Effector memory CD8-positive, alpha-beta T cell (primary cell): ENCODE data around the gene STRADA.

Experiments used
- ATAC-seq: fragments of 150-1000 bp; cut with Tn5 transposase; replicated peaks from 2 replicates; pipeline ENCODE4 v1.10.0; 2021; ENCODE audit warnings: mild to moderate bottlenecking, moderate library complexity
- DNase-seq, 3 experiments: peaks; one replicate each; pipeline ENCODE4 v3.0.0; 2021
- H3K27ac Mint-ChIP-seq, 2 donors: one replicate each; pipeline ENCODE4 v1.8.0; 2022; ENCODE audit warnings: mild to moderate bottlenecking in 2 of 2, mixed read lengths in 2 of 2, moderate library complexity in 2 of 2
- H3K27me3 Mint-ChIP-seq, 2 donors: one replicate each; pipeline ENCODE4 v1.8.0; 2022; ENCODE audit warnings: mixed read lengths in 2 of 2
- H3K36me3 Mint-ChIP-seq: one replicate; pipeline ENCODE4 v1.8.0; 2022; ENCODE audit warnings: mild to moderate bottlenecking, moderate library complexity, mixed read lengths; ENCODE audit not compliant: insufficient read depth
- H3K4me1 Mint-ChIP-seq, 2 donors: one replicate each; pipeline ENCODE4 v1.8.0; 2022; ENCODE audit warnings: low read depth in 2 of 2, mixed read lengths in 2 of 2
- H3K4me3 Mint-ChIP-seq, 2 donors: one replicate each; pipeline ENCODE4 v1.8.0; 2022; ENCODE audit warnings: mild to moderate bottlenecking in 2 of 2, mixed read lengths in 2 of 2, moderate library complexity in 2 of 2
- H3K9me3 Mint-ChIP-seq, 2 donors: one replicate each; pipeline ENCODE4 v1.8.0; 2022; ENCODE audit warnings: mixed read lengths in 2 of 2

The STRADA gene

DNA sequence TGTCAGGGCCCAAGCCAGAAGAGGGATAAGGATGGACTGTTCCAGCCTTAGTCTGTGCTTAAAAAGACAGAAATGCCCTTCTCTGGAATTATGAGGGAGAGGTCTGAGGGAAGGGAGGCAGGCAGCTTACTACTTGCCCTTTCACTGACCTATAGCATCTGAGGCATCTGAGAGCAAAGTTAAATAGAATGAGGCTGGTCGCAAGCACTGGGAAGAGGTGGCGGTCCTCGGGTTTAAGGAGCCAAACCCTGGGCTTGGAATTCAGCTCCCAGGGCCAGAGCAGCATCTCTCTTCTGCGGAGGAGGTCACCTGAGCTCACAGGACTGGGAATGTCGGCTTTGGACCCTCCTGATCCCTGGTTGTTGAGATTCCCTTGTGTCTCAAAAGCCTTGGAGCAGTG, 38.6 kb downstream of the STRADA start:
- Mint-ChIP-seq H3K27me3 (no peaks in the 10 kb centered on the region), H3K36me3 (peaks cover 66% of the 10 kb centered on the region), H3K9me3 (no peaks in the 10 kb centered on the region), H3K27ac (peak overlapping the region; percentile 96), H3K4me1 (peaks cover 58 to 60% of the 10 kb centered on the region in 2 donors), H3K4me3 (peak overlapping the region; percentile 89 to 94)
- DNase-seq (no peak), ATAC-seq (no peak)

DNA sequence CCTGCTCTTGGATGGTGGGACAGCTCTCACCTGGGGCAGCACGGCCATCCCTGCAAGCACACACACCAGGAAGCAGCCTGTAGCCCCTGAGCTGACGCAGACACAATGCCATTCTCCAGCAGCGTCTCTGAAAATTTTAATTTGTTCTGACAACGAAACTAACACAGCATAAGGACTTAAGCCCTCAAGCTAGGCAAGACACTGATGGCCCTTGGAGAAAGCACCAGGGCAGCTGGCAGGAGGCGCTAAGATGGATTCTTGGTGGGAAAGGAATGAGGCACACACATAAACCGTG, 38.9 kb downstream of the STRADA start:
- DNase-seq = no peak
- Mint-ChIP-seq H3K36me3 (peaks cover 69% of the 10 kb centered on the region), H3K4me1 (peaks cover 62 to 63% of the 10 kb centered on the region in 2 donors)

DNA sequence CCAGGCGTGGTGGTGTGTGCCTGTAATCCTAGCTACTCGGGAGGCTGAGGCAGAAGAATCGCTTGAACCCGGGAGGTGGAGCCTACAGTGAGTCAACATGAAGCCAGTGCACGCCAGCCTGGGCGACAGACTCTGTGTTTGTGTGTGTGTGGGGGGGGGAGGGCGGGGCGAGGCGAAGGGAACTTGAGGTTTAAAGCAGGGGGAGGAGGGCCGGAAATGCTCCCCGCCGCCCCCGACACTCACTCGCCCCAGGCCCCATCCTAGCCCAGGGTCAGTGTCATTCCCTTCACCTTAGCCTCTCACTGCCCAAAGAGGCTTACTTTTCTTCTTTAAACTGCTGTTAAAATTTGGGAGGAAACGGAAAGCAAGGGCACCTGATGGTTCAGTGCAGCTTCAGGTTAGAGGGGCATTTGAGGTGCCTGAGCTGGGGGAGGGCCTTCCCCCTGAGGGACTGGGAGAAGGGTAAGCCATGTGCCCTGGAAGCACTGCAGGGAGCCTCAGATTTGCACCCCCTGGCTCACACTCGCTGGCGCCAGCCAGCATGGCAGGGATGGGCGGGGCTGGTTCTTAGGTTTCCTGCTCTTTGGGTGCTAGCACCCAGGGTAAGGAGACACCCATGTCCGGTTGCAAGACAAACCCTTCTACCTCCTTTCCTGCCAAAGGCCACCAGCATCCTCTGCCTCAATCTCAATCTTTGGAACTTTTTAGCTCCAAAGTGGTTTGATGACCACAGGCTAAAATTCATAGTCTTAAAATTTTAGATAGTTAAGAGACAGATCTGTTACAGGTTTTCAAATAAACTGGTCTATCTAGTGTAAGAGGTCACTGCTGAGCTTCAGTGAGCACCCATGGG, 39.5 kb downstream of the STRADA start:
- Mint-ChIP-seq H3K36me3 (peaks cover 70% of the 10 kb centered on the region), H3K4me3 (peak overlapping the region; percentile 89 to 94), H3K27me3 (no peaks in the 10 kb centered on the region), H3K9me3 (no peaks in the 10 kb centered on the region), H3K4me1 (peaks cover 64 to 66% of the 10 kb centered on the region in 2 donors), H3K27ac (peak overlapping the region; percentile 96)
- DNase-seq (peak; percentile 63 to 68 (median 67)), ATAC-seq (peak; percentile 25)

More for the DNA sequence above, 38.9 kb downstream of the STRADA start:
- peak overlapping the region; percentile 89 to 94 for H3K4me3 Mint-ChIP-seq
- no peak for ATAC-seq
- peak overlapping the region; percentile 96 for H3K27ac Mint-ChIP-seq
- H3K27me3 Mint-ChIP-seq = no peaks in the 10 kb centered on the region
- no peaks in the 10 kb centered on the region for H3K9me3 Mint-ChIP-seq

DNA sequence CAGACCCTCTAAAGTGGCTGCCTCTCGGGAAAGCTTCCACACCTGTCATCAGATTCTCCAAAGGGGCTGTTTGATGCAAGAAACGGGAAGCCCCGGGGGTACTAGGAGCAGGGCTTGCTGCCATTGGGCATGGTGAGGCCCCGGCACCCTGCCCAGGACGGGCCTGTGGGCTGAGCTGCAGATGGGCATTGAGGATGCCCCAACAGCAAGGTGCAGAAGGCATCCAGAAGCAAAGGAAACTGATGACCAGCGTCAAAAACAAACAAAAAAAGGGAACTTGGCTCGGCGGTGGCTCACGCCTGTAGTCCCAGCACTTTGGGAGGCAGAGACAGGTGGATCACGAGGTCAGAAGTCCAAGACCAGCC, 40.2 kb downstream of the STRADA start:
- ATAC-seq (no peak), DNase-seq (peak in 1 of 3 experiments; percentile 32)
- Mint-ChIP-seq H3K4me1 (peaks cover 64 to 66% of the 10 kb centered on the region in 2 donors), H3K36me3 (peaks cover 75% of the 10 kb centered on the region), H3K27me3 (no peaks in the 10 kb centered on the region), H3K9me3 (no peaks in the 10 kb centered on the region), H3K4me3 (peak overlapping the region; percentile 89 to 94), H3K27ac (peak overlapping the region; percentile 96)

DNA sequence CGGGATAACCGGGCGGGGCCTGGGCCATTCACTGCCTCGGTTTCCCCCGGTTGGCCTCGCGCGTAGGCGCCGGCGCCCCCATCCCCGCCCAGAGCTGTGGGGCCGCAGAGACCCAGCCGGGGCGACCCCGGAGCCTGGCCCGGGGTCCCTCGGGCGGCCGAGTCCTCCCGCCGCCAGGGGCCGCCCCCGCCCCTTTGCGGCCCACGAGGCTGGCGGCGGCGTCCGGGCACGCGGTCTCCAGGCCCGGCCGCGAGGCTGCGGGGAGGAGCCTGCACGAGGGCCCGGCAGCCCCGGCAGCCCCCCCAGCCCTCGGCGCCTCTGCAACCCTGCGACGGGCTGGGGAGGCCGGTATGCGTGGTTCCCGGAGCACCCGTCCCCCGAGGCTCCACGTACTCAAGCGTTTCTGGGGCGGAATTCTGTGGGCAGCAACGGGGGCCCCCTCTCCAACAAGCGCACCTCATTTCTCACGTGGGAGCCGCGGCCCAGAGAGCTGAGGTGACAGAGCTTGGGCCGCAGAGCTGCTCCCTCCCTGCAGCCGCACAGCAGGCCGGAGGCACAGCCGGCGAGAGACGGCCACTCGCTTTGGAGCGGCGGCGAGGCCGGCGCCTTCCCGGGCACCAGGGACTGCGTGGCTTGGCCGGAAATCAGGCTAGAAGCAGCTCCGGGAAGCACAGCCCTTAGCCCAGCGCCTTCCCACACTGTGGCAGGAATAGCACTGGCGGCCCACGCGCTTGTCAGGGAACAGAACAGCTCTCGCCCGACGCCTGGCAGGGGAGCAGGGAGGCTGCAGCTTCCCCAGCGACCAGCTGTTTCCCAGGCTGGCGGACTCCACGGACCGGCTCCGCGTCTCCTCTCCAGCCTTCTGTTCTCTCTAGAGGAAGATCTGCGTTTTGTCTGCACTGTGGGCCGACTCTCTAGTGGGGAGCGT, 40.8 kb downstream of the STRADA start:
- DNase-seq (peak; percentile 60 to 65 (median 65)), ATAC-seq (peak; percentile 24)
- Mint-ChIP-seq H3K36me3 (peaks cover 78% of the 10 kb centered on the region), H3K27ac (peak overlapping the region; percentile 96), H3K27me3 (no peaks in the 10 kb centered on the region), H3K4me3 (peak overlapping the region; percentile 89 to 94), H3K9me3 (no peaks in the 10 kb centered on the region), H3K4me1 (peaks cover 64 to 66% of the 10 kb centered on the region in 2 donors)

DNA sequence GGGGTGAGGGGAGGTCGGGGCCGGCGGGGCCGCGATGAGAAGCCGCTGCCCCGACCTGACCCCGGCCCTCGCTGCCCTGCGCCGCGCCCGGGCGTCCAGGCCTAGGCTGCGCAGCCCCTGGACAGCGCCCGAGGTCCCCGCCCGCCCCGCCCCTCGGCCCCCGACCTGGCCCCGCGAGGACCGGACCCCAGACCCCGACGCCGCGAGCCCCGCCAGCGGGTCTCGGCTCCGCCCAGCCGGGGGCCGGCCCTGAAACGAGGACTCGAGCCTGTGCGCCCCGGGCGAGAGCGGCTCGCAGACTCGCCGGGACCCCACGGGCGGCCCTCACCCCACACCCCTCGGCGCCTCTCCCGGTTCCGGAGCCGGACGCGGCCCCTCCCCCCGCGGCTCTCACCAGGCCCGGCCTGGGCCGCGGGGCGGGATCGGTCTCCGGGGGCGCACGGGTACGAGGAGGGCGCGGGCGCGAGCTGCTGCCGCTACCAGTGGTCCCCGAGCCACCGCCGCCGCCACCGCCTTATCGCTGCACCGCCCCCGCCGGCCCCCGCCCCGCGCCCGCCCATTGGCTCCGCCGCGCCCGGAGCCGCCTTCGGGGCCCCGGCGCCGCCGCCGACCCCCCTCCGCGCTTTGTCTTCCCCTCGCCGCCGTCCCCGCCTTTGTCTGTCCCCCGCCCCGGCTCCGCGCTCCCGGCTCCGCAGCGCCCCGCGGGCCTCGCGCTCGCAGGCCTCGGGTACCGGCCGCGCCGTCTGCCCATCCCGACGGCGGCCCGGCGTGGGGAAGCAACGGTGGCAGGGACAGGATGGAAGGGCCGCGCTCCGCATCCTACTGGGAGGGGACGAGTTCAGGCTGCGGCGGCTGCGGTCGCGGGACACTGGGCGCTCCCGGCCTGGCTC, 41.7 kb downstream of the STRADA start, which contains the start of gene LIMD2:
TSS of gene LIMD2 (minus strand) at position 488 of the 890 bp plus-strand sequence. CDS start 827 bp downstream, outside the sequence.
- Mint-ChIP-seq H3K4me3 (peak within 1 kb of the TSS; percentile 98), H3K27me3 (no peaks in the 10 kb centered on the region), H3K27ac (peak within 1 kb of the TSS; percentile 98 to 99), H3K9me3 (no peaks in the 10 kb centered on the region), H3K4me1 (peaks cover 63 to 66% of the 10 kb centered on the region in 2 donors), H3K36me3 (peaks cover 80% of the 10 kb centered on the region)
- peak; percentile 71 to 76 (median 76) for DNase-seq
- ATAC-seq = peak; percentile 29

DNA sequence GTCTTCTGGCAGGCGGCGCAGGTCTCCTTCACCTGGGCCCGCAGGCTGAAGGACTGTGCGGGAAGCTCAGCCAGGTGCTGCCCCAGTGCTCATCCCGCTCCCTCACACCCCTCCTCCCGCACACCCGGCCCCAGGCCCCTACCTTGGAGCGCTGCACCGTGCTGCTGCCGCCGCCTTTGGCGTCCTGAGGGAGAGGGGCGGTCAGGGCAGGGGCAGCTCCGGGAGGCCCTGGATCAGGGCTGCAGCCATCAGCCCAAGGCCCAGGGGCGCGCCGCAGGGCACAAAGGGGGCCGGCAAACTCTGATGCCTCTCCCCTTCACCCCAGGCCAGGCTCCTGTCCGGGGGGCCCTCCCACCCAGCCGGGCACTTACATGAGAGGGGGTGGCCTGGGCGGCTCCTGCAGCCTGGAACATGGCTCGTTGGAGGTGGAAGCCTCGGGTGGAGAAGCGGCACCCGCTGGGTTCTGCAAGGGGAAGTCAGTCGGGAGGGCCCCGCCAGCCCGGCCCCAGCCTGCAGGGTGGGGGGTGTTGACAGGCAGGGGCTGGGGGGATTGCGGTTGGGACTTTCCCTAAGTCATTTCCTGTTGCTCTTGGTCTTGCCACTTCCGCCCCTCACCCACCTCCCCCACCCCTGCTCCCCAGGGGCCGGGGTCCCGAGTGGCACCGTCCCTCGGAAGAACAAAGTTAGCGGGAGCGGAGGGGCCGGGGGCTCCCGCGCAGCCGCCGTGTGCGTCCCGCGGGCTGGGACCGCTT, 42.5 kb downstream of the STRADA start:
- peak overlapping the region; percentile 98 to 99 for H3K27ac Mint-ChIP-seq
- DNase-seq (peak; percentile 86 to 90 (median 89)), ATAC-seq (peak; percentile 45)
- H3K9me3 Mint-ChIP-seq = no peaks in the 10 kb centered on the region
- H3K4me1 Mint-ChIP-seq = peaks cover 69 to 74% of the 10 kb centered on the region in 2 donors
- peak overlapping the region; percentile 98 for H3K4me3 Mint-ChIP-seq
- H3K36me3 Mint-ChIP-seq = peaks cover 84% of the 10 kb centered on the region
- no peaks in the 10 kb centered on the region for H3K27me3 Mint-ChIP-seq

DNA sequence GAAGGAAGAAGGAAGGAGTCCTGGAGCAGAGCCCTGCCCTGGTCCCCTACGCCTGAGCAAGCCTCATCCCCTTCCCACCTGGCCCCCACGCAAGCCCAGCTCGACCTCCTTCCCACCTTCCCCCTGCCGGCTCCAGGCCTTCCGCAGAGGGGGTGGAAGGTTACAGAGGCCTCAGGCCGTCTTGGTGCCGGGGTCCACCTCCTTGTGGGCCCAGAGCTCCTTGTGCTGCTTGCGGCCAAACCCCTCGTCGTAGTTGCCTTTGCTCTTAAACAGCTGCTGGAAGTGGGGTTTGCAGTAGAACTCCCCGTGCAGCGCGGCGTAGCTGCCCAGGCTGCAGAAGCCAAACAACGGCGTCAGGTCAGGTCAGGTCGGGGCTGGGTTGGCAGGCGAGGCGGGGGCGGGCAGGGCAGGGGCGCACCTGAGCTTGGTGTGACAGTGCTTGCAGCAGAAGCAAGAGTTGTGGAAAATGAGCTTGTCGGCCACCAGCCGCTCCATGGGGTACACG, 43.2 kb downstream of the STRADA start:
- Mint-ChIP-seq H3K36me3 (peaks cover 84% of the 10 kb centered on the region), H3K27me3 (no peaks in the 10 kb centered on the region), H3K4me1 (peaks cover 66 to 71% of the 10 kb centered on the region in 2 donors), H3K9me3 (no peaks in the 10 kb centered on the region), H3K4me3 (peak overlapping the region; percentile 98), H3K27ac (peak overlapping the region; percentile 98 to 99)
- ATAC-seq = no peak
- peak in 1 of 3 experiments; percentile 27 for DNase-seq

DNA sequence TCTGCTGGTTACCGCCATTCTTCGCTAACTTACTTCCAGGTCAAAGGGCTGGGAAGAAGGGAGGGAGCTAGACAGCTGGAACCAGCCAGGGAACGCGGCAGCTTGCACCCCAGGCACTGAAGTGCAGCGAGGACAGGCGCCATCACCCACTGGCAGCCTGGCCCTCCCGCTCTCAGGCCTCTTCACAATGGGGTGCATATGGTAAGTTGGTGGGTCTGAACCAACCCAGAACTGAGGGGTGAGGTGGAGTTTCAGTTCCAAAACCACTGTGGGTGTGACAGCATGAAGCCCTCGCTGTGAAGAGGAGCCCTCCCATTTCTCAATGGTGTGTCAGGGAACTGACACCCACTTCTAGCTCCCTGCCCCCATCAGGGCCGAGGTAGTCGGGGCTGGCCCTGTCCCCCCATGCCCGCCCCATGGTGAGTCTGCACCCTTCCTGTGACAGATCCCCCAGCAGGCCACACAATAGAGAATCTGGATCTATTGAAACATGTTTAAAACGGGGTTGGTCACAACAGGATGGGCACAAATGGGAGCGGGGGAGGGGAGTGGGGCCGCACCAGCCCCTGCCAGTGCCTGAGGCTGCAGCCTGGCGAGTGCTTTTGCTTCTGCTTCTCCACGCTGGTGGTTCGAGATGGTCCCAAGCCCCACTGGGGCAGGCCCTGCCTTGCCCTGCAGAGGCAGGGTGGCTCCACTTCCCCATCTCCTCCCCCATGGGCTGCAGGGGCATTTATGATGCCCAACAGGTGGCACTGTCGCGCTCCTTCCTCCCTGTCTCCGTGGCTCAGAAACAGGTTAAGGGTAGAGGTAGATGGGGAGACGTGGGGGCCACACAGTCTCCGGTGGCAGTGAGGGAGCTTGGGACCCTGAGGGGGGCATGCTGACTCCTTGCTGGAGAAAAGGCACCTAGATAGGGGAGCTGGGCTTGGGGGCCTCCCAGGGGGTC, 44.0 kb downstream of the STRADA start:
- ATAC-seq = peak; percentile 35
- H3K27me3 Mint-ChIP-seq = no peaks in the 10 kb centered on the region
- no peaks in the 10 kb centered on the region for H3K9me3 Mint-ChIP-seq
- peaks cover 85% of the 10 kb centered on the region for H3K36me3 Mint-ChIP-seq
- H3K27ac Mint-ChIP-seq = peak overlapping the region; percentile 98 to 99
- peak; percentile 87 to 90 (median 87) for DNase-seq
- H3K4me1 Mint-ChIP-seq = peaks cover 63 to 66% of the 10 kb centered on the region in 2 donors
- H3K4me3 Mint-ChIP-seq = peak overlapping the region; percentile 98

DNA sequence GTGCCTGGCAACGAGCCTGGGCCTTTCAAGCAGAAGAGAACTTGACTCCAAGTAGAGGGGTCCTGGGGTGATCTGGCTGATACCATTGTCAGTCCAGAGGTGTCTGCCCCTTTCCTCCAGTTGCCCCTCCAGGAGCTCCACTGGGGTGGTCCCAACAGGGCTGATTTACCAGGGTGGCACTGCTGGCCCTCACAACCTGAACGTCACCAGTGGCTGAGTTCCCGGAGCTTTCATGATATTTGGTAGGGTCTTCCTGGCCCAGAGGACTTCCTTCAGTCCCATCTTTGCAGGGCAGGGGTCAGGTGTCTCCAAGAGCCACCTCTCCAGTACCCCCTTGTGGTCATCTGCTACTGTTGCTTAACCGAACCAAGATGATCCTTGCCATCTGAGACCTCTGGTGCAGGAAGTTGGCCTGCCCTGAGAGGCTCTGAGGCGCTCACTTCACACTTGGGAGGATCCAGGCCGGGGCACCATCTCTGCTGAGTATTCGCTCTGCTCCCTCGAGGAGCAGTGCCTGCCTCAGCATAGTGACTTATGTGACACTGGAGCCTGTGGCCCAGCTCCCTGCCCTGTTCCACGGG, 45.1 kb downstream of the STRADA start:
- Mint-ChIP-seq H3K4me3 (peak overlapping the region; percentile 98), H3K27ac (peak overlapping the region; percentile 98 to 99), H3K27me3 (no peaks in the 10 kb centered on the region), H3K4me1 (peaks cover 51 to 57% of the 10 kb centered on the region in 2 donors), H3K9me3 (no peaks in the 10 kb centered on the region), H3K36me3 (peaks cover 85% of the 10 kb centered on the region)
- DNase-seq (peak; percentile 26 to 36 (median 30)), ATAC-seq (no peak)

DNA sequence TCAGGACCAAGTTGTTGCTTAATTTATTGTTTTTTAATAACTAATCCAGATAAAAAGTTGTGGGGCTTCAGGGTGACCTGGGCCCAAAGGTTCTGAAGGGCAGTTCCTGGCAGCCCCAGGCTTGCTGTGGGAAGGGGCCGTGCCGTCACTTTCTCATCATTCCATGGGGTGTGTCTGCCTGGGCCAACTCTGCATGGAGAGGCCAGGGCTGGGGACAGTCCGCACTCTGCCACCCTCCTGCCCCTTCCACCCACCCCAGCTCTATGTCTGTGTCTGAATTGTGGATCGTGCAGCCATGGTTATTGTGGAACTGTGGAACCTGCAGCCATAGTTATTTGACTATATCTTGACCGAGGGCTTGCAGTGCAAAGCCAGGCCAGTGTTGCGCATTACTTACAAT, 45.7 kb downstream of the STRADA start:
- Mint-ChIP-seq H3K9me3 (no peaks in the 10 kb centered on the region), H3K4me3 (peak overlapping the region; percentile 98), H3K4me1 (peaks cover 46 to 53% of the 10 kb centered on the region in 2 donors), H3K27ac (peak overlapping the region; percentile 98 to 99), H3K27me3 (no peaks in the 10 kb centered on the region), H3K36me3 (peaks cover 83% of the 10 kb centered on the region)
- ATAC-seq (no peak), DNase-seq (no peak)
